ENCODE data around the gene PPP2R5C.

GRCh38 chr14:101965770-101966722 is 204.5 kb downstream of the PPP2R5C start:
- TF ChIP-seq CTCF (IDR thresholded peaks at IDR 0.05) (no peak), POLR2A (IDR thresholded peaks at IDR 0.05) (no peak)

All from uterus (tissue), 2 donors.